IMR-90 (cell line): ENCODE measurements around the gene PVALEF.

Experiments used
- CTCF ChIP-seq: conservative IDR thresholded peaks from 2 replicates; pipeline ENCODE4 v1.5.1; 2012; ENCODE audit warnings: mild to moderate bottlenecking, low read depth, low read length, improper control_type of control experiment
- MAFK ChIP-seq: IDR thresholded peaks from 2 replicates; pipeline ENCODE4 v1.6.1; 2012; ENCODE audit warnings: low read depth, low read length, improper control_type of control experiment
- MAZ ChIP-seq: IDR thresholded peaks from 2 replicates; pipeline ENCODE4 v1.6.1; 2012; ENCODE audit warnings: low read depth, mild to moderate bottlenecking, low read length, improper control_type of control experiment, moderate library complexity, borderline replicate concordance
- MXI1 ChIP-seq: IDR thresholded peaks from 2 replicates; pipeline ENCODE4 v1.6.1; 2012; ENCODE audit warnings: low read depth, mild to moderate bottlenecking, low read length, moderate library complexity, borderline replicate concordance
- POLR2A ChIP-seq: IDR thresholded peaks from 2 replicates; pipeline ENCODE4 v1.6.1; 2012; ENCODE audit warnings: mild to moderate bottlenecking, low read depth, low read length
- RAD21 ChIP-seq: IDR thresholded peaks from 2 replicates; pipeline ENCODE4 v1.6.1; 2012; ENCODE audit warnings: low read length, improper control_type of control experiment

- TF ChIP-seq POLR2A, result no peak
- no peak for TF ChIP-seq CTCF
- TF ChIP-seq MAFK, result no peak
- TF ChIP-seq MXI1, result no peak
- no peak for TF ChIP-seq RAD21
- TF ChIP-seq MAZ, result no peak
Observed at GRCh38 chr17:81124377-81124776, 40.9 kb upstream of the PVALEF start.
